Measurements from ENCODE around the gene MNAT1.

DNA sequence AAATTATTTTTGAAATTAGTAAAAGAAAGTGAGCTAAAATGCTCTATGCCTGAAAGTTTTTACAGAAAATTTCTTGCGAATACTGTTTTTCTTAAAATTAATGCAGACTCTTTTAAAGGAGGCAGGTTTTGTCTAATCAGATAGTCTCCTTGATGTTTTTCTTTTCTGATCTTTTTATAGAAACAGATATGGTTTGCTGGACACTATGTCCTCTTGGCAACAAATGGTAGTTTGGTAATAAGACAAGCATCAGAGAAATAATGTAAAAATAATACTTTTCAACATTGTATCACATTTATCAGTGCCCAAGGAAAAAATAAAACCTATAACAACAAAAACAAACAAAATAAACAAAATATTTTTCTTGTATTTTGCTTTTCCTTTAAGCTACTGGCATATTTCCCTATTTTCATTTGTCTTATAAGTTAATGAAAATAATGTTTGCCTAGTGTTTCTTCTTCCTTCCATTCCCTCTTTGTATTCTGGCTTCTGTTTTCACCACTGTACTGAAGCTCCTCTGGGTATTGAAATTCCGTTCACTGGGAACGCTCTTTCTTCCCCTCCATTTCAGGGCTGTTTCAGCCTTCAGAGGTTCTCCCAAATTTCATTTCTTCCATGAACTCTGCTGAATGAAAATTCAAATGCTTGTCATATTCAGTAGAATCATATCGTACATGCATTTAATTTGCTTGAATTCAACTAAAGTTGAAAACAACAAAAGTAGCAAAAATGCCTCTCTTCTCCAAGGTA is 131.0 kb downstream of the MNAT1 start:
- TF ChIP-seq POLR2A (IDR thresholded peaks at IDR 0.05; ENCODE audit: low read depth, low read length), result no peak
- TF ChIP-seq POU2F2 (IDR thresholded peaks at IDR 0.05; ENCODE audit: low read depth, low read length), result no peak
- TF ChIP-seq POLR2AphosphoS5 (IDR thresholded peaks at IDR 0.05; ENCODE audit: low read depth, low read length), result no peak
- no peak for TF ChIP-seq TAF1 (IDR thresholded peaks at IDR 0.05; ENCODE audit: low read depth, low read length)
- TF ChIP-seq SPI1 (IDR thresholded peaks at IDR 0.05; ENCODE audit: low read depth, low read length), result no peak

Measured in GM12891 (cell line).